Activated T-cell treated with anti-CD3 and anti-CD28 coated beads, Interleukin-2, amount 50 U/mL, for 24 hours (primary cell): Measurements from ENCODE around the gene SLBP.

Source experiments
- DNase-seq: peaks from one replicate; pipeline ENCODE4 v3.0.0-alpha.2; 2020
- H3K27ac Mint-ChIP-seq: 2 replicates; pipeline ENCODE4 v1.8.0; 2020; ENCODE audit warnings: mild to moderate bottlenecking, mixed read lengths
- H3K27me3 Mint-ChIP-seq: 2 replicates; pipeline ENCODE4 v1.8.0; 2020; ENCODE audit warnings: mixed read lengths
- H3K36me3 Mint-ChIP-seq: 2 replicates; pipeline ENCODE4 v1.8.0; 2020; ENCODE audit warnings: low read depth, mixed read lengths
- H3K4me1 Mint-ChIP-seq: 2 replicates; pipeline ENCODE4 v1.8.0; 2020; ENCODE audit warnings: low read depth, mixed read lengths
- H3K4me3 Mint-ChIP-seq: 2 replicates; pipeline ENCODE4 v1.8.0; 2020; ENCODE audit warnings: mild to moderate bottlenecking, moderate library complexity, mixed read lengths
- H3K9me3 Mint-ChIP-seq: 2 replicates; pipeline ENCODE4 v1.8.0; 2020; ENCODE audit warnings: mixed read lengths

SLBP gene

GRCh38 chr4:1725521-1725920 lies 13.4 kb upstream of the SLBP start:
- no peak for DNase-seq
- peak overlapping the region; percentile 18 for H3K4me3 Mint-ChIP-seq
- peak overlapping the region; percentile 98 for H3K27ac Mint-ChIP-seq
- H3K9me3 Mint-ChIP-seq, result no peaks in the 10 kb centered on the region
- H3K36me3 Mint-ChIP-seq, result peaks cover 87% of the 10 kb centered on the region
- peaks cover 70% of the 10 kb centered on the region for H3K4me1 Mint-ChIP-seq
- H3K27me3 Mint-ChIP-seq, result no peaks in the 10 kb centered on the region

- Mint-ChIP-seq H3K36me3 (peaks cover 86% of the 10 kb centered on the region), H3K27me3 (no peaks in the 10 kb centered on the region), H3K4me1 (peaks cover 69% of the 10 kb centered on the region), H3K9me3 (no peaks in the 10 kb centered on the region), H3K4me3 (peak overlapping the region; percentile 99), H3K27ac (peak overlapping the region; percentile 98)
- DNase-seq, result peak; percentile 77
These were observed 11.1 kb upstream of the SLBP start for GRCh38 chr4:1723131-1723801.

GRCh38 chr4:1722551-1723118 lies 10.5 kb upstream of the SLBP start:
- Mint-ChIP-seq H3K4me1 (peaks cover 70% of the 10 kb centered on the region), H3K36me3 (peaks cover 86% of the 10 kb centered on the region), H3K4me3 (peak overlapping the region; percentile 99), H3K27me3 (no peaks in the 10 kb centered on the region), H3K9me3 (no peaks in the 10 kb centered on the region), H3K27ac (peak overlapping the region; percentile 98)
- DNase-seq, result no peak

GRCh38 chr4:1721666-1722550 lies 9.8 kb upstream of the SLBP start:
- no peak for DNase-seq
- no peaks in the 10 kb centered on the region for H3K9me3 Mint-ChIP-seq
- H3K27me3 Mint-ChIP-seq, result no peaks in the 10 kb centered on the region
- peaks cover 64% of the 10 kb centered on the region for H3K4me1 Mint-ChIP-seq
- peak overlapping the region; percentile 98 for H3K27ac Mint-ChIP-seq
- H3K4me3 Mint-ChIP-seq, result peak overlapping the region; percentile 99
- H3K36me3 Mint-ChIP-seq, result peaks cover 82% of the 10 kb centered on the region

- Mint-ChIP-seq H3K36me3 (peaks cover 82% of the 10 kb centered on the region), H3K27ac (peak within 1 kb of the TSS; percentile 98), H3K4me1 (peaks cover 62% of the 10 kb centered on the region), H3K27me3 (no peaks in the 10 kb centered on the region), H3K4me3 (peak within 1 kb of the TSS; percentile 99), H3K9me3 (no peaks in the 10 kb centered on the region)
- DNase-seq, result peak; percentile 96
These were observed 9.0 kb upstream of the SLBP start, which contains the start of the genes TACC3 and TMEM129 for GRCh38 chr4:1721003-1721665. TSS of gene TACC3 (plus strand) at chr4:1721521. CDS start at chr4:1723422, 1,901 bp downstream. TSS of gene TMEM129 (minus strand) at chr4:1721323. CDS start at chr4:1720837, 486 bp downstream.

- Mint-ChIP-seq H3K4me3 (peak overlapping the region; percentile 94), H3K27ac (peak overlapping the region; percentile 95), H3K9me3 (no peaks in the 10 kb centered on the region), H3K36me3 (peaks cover 82% of the 10 kb centered on the region), H3K27me3 (no peaks in the 10 kb centered on the region), H3K4me1 (peaks cover 63% of the 10 kb centered on the region)
- peak; percentile 75 for DNase-seq
These were observed 8.3 kb upstream of the SLBP start for GRCh38 chr4:1720163-1720983.

GRCh38 chr4:1718095-1718850 lies 6.2 kb upstream of the SLBP start:
- H3K9me3 Mint-ChIP-seq, result no peaks in the 10 kb centered on the region
- peaks cover 82% of the 10 kb centered on the region for H3K36me3 Mint-ChIP-seq
- peaks cover 60% of the 10 kb centered on the region for H3K4me1 Mint-ChIP-seq
- peak overlapping the region; percentile 95 for H3K27ac Mint-ChIP-seq
- no peaks in the 10 kb centered on the region for H3K27me3 Mint-ChIP-seq
- H3K4me3 Mint-ChIP-seq, result peak overlapping the region; percentile 94
- DNase-seq, result no peak

- DNase-seq, result no peak
- peaks cover 53% of the 10 kb centered on the region for H3K4me1 Mint-ChIP-seq
- peaks cover 81% of the 10 kb centered on the region for H3K36me3 Mint-ChIP-seq
- peak overlapping the region; percentile 15 for H3K4me3 Mint-ChIP-seq
- H3K27me3 Mint-ChIP-seq, result no peaks in the 10 kb centered on the region
- peak overlapping the region; percentile 68 for H3K27ac Mint-ChIP-seq
- no peaks in the 10 kb centered on the region for H3K9me3 Mint-ChIP-seq
These were observed 5.3 kb upstream of the SLBP start for GRCh38 chr4:1717129-1718094.

- H3K27ac Mint-ChIP-seq, result peak overlapping the region; percentile 99
- H3K9me3 Mint-ChIP-seq, result no peaks in the 10 kb centered on the region
- H3K27me3 Mint-ChIP-seq, result no peaks in the 10 kb centered on the region
- no peak for DNase-seq
- H3K36me3 Mint-ChIP-seq, result peaks cover 77% of the 10 kb centered on the region
- H3K4me3 Mint-ChIP-seq, result peak overlapping the region; percentile 100
- H3K4me1 Mint-ChIP-seq, result peaks cover 50% of the 10 kb centered on the region
These were observed 4.2 kb upstream of the SLBP start for GRCh38 chr4:1716065-1716945.

- H3K4me3 Mint-ChIP-seq, result peak overlapping the region; percentile 100
- H3K36me3 Mint-ChIP-seq, result peaks cover 85% of the 10 kb centered on the region
- H3K27me3 Mint-ChIP-seq, result no peaks in the 10 kb centered on the region
- no peaks in the 10 kb centered on the region for H3K9me3 Mint-ChIP-seq
- H3K27ac Mint-ChIP-seq, result peak overlapping the region; percentile 99
- no peak for DNase-seq
- H3K4me1 Mint-ChIP-seq, result peaks cover 59% of the 10 kb centered on the region
These were observed 3.1 kb upstream of the SLBP start for GRCh38 chr4:1715002-1715758.
